GM18505 (cell line): ENCODE results near the gene SMARCD2.
"Not testable (repeated sequence)": the region's sequence is repeated elsewhere in the genome, so short reads cannot be mapped to it uniquely, and the experiment has no call there.

Experiments used
- ATAC-seq: cut with Tn5 transposase; IDR thresholded peaks from one replicate; pipeline ENCODE4 v1.9.1; 2021; ENCODE audit not compliant: unreplicated experiment
- POLR2A ChIP-seq: IDR thresholded peaks from 4 replicates; pipeline ENCODE4 v1.6.1; 2011; ENCODE audit warnings: borderline replicate concordance; ENCODE audit not compliant: insufficient read depth, insufficient read length; ENCODE audit errors: extremely low read depth

SMARCD2 gene

DNA sequence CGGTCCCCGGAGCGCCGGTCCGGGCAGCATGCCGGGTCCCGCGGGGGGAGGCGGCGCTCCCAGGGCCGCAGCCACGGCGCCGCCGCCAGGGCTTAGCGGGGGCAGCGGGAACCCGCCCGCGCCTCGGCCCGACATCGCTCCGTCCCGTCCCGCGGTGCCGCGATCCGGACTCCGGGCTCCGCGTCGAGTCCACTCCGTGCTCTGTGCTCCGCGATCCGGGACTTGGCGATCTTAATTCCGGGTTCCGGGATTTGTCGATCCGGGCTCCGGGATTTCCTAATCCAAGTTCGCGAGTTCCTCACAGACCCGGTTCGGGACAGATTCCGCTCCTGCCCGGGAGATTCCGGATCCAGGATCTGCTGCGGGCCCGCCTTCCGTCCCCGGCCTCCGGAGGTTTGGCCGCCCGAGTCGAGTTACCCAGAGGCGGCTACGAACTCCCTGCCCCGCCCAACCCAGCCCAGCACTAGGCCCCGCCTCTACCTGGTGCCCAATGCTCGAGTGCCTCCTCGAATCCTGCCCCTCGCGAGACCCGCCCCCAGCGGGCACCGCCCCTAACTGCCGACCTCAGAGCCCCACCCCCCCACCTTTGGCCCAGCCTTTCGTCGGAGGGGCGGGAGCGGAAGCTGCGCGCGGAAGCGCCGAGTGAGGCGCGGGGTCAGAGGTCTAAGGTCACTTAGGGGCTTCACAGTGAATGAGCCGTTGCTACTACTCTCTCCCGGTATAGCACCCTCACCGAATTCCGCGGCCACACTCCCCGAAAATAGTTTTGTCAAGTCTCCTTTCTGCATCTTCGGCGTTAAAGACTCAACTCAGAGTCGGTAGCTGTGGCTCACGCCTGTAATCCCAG, at the start of gene SMARCD2:
TSS of gene SMARCD2 (minus strand) at position 146 of the 847 bp plus-strand sequence. CDS start at position 135, 11 bp downstream.
- TF ChIP-seq POLR2A: peak; percentile 90

DNA sequence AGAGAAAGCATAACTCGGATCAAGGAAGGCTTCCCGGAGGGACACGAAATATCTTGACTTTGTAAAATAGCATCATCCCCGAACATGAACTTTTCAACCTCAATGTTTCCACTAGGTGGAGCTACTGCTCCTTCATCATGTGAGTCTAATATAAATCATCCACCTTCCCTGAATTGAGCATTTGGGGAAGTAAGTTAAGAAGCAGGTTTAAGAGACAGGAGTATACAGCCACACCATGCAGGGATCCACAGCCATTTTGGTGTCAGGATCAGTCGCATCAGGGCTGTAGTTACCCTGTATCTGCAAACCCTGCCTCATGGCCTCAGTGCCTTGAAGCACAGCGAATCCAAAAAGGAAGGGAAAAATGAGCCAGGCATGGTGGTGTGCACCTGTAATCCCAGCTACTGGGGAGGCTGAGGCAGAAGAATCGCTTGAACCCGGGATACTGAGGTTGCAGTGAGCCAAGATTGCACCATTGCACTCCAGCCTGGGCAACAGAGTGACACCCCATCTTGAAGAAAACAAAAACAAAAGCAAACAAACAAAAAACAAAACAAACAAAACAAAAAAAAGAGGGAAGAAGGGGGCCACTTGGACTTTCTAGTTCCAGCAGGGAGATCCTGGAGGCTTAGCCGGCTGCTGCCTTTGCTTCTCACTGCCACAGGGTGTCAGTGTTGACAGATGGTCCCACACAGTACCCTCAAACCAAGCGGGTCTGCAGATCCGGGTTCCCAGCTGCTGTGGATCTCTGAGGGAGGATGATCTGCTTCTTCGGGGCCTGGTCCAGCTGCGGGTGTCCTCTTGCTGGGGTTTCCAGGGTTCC, 46.8 kb upstream of the SMARCD2 start:
- not testable (repeated sequence) for ATAC-seq

More for the DNA sequence above, at the start of gene SMARCD2:
- peak; percentile 72 for ATAC-seq

DNA sequence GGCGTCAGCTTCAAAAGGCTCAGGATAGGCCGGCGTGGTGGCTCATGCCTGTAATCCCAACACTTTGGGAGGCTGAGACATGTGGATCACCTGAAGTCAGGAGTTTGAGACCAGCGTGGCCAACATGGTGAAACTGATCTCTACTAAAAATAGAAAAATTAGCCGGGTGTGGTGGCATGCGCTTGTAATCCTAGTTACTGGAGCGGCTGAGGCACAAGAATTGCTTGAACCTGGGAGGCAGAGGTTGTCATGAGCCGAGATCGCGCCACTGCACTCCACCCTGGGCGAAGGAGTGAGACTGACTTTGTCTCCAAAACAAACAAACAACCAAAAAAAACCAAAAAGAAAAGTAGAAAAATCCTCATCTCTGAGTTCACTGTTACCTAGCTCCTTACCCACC, 42.6 kb upstream of the SMARCD2 start:
- not testable (repeated sequence) for ATAC-seq

DNA sequence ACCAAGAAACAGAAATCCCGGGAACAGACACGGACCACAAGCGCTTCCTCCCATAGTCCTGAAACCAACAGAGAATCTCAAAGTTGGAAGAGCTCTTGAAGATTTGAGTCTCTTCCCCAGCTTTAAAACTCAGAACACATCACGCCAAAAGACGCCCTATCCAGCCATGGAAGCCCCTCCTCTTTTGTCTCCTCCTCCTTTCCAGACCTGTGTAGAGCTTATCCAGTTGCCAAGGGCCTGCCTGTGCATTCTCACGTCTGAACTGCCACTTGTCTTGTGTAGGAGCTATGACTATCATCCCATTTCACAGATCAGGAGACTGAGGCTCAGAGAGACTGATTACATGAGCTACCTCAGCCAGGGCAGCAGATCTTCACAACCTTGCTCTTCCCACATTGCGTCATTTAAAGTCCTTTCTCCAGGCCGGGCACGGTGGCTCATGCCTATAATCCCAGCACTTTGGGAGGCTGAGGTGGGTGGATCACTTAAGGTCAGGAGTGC, 40.2 kb upstream of the SMARCD2 start:
- not testable (repeated sequence) for ATAC-seq

DNA sequence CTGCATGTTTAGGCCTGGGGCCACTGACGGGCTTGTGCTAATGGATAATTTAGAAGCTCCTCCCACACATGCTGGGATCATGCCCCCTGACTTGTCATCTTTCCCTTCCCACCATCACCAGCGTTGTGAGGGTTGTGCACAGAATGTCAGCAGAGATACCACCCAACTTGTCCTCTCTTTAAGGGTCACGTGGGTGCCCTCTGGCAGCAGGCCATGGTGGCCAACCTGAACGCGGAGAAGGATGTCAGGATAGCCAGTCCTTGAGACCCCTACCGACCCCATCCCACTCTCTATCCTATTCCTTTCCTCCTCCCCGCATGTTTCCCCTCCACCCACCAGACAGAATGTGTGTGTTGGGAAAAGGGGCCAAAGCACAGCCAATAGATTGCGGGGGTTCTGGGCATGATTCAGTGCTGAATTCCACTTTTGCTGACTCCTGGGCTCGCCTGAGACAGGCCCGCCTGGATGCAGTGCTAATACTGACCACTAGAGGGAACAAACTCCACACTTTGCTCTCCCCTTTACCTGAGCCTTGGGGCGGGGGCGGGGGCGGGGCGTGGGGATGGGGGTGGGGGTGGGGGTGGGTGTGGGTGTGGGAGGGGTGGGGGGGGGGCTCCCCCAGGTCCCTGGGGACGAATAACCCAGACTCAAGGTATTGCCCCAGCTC, 39.6 kb upstream of the SMARCD2 start, which contains the start of gene GH2:
TSS of gene GH2 (minus strand) at position 10 of the 667 bp plus-strand sequence. CDS start 143 bp downstream, outside the sequence.
- TF ChIP-seq POLR2A: no peak
- no peak for ATAC-seq

DNA sequence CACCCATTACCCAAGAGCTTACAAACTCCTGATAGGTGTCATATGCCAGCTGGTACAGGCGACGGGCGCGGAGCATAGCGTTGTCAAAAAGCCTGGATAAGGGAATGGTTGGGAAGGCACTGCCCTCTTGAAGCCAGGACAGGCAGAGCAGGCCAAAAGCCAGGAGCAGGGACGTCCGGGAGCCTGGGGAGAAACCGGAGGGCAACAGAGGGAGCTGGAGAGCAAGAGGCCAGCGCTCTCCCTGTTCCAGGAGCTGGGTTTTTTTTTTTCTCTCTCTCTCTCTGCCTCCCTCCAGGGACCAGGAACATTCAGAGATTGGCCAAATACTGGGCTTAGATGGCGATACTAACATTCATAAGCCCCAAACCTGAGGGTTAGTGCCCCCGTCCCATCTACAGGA, 38.9 kb upstream of the SMARCD2 start:
- not testable (repeated sequence) for ATAC-seq

DNA sequence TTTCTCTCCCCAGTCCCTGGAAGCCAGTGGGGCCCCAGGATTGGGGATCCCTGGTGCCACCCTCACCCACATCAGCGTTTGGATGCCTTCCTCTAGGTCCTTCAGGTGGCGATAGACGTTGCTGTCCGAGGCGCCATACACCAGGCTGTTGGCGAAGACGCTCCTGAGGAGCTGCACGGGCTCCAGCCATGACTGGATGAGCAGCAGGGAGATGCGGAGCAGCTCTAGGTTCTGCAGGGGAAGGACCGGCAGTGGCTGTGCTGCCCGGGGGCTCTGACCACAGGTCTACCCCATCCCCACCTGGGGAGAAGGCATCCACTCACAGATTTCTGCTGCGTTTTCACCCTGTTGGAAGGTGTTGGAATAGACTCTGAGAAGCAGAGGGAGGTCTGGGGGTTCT, 38.2 kb upstream of the SMARCD2 start:
- no peak for ATAC-seq
- TF ChIP-seq POLR2A: no peak

DNA sequence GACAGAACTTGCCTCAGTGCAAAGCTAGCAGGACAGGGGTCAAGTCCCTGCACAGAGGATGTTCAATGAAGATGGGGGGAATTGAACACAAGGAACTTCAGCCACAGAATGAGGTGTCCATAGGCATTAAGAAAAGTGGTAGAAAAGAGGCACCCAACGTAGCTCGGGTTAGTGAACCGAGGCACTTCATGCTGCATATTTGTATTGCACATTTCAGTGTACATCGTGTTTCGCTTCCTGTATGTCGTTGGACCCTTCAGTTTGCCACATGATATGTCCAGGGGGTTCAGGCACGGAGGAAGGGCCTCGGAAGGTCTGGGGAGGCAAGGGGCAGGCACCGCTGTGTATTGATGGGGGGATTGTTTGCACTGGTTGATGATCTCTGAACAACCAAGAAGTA, 35.9 kb upstream of the SMARCD2 start:
- ATAC-seq: not testable (repeated sequence)

DNA sequence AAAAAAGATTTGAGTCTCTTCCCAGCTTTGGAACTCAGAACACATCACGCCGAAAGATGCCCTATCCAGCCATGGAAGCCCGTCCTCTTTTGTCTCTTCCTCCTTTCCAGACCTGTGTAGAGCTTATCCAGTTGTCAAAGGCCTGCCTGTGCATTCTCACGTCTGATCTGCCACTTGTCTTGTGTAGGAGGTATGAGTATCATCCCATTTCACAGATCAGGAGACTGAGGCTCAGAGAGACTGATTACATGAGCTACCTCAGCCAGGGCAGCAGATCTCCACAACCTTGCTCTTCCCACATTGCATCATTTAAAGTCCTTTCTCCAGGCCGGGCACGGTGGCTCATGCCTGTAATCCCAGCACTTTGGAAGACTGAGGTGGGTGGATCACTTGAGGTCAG, 32.2 kb upstream of the SMARCD2 start:
- not testable (repeated sequence) for ATAC-seq

DNA sequence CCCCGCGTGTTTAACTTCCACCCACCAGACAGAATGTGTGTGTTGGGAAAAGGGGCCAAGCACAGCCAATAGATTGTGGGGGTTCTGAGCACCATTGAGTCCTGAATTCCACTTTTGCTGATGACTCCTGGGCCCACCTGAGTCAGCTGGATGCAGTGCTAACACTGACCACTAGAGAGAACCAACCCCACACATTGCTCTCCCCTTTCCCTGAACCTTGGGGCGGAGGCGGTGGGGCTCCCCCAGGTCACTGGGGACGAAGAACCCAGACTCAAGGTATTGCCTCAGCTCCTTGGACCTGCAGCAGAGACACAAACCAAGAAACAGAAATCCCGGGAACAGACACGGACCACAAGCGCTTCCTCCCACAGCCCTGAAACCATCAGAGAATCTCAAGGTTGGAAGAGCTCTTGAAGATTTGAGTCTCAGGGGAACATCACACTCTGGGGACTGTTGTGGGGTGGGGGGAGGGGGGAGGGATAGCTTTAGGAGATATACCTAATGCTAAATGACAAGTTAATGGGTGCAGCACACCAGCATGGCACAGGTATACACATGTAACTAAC, 31.7 kb upstream of the SMARCD2 start:
- not testable (repeated sequence) for ATAC-seq

DNA sequence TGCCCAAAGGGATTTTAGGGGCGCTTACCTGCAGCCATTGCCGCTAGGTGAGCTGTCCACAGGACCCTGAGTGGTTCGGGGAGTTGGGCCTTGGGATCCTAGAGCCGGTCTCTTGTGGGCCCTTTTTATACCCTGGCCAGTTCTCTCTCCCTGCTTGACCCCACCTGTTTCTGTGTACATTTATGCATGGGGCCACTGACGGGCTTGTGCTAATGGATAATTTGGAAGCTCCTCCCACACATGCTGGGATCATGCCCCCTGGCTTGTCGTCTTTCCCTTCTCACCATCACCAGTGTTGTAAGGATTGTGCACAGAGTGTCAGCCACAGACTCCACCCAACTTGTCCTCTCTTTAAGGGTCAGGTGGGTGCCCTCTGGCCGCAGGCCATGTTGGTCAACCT, 31.1 kb upstream of the SMARCD2 start, which contains the start of gene CSH2:
TSS of gene CSH2 (minus strand) at position 101 of the 400 bp plus-strand sequence. CDS start at position 38, 63 bp downstream.
- not testable (repeated sequence) for ATAC-seq

DNA sequence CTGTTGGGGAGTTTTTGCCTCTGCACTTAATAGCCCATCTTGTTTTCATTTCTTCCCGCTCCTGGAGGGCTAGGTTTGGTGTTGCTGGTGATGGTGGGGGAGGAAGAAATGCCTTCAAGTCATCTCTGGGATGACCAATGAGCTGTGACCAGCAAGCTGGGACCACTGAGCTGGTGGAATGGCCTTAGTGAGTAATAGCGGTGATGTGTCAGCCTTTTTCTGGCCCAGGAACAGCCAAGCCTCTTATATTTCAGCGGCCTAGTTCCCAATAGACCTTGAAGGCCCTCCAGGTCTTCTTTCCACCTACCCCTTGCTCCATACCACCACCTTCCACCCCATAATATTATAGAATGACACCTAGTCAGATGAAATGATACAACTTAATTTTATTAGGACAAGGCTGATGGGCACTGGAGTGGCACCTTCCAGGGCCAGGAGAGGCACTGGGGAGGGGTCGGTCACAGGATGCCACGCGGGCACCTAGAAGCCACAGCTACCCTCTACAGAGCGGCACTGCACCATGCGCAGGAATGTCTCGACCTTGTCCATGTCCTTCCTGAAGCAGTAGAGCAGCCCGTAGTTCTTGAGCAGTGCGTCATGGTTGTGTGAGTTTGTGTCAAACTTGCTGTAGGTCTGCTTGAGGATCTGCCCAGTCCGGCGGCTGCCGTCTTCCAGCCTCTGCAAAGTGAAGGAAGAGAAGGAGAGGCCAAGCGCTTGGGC, 29.3 kb upstream of the SMARCD2 start:
- not testable (repeated sequence) for ATAC-seq

DNA sequence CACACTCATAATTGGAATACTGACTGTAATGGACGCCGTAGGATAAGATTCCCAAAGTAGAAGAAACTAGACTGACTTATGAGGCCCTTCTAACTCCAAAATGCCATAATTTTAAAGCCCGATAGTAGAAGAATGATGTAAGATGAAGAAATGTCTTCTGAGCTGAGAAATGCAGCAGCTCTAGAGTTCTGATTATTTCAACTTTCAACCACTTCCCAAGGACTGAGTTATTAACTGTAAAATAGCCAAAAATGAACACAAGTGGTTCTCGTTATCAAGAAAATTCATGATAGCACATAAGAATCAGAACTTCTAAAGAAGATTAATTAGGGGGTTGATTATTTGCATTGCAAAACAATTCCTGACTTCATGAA, 27.8 kb upstream of the SMARCD2 start:
- ATAC-seq: not testable (repeated sequence)

DNA sequence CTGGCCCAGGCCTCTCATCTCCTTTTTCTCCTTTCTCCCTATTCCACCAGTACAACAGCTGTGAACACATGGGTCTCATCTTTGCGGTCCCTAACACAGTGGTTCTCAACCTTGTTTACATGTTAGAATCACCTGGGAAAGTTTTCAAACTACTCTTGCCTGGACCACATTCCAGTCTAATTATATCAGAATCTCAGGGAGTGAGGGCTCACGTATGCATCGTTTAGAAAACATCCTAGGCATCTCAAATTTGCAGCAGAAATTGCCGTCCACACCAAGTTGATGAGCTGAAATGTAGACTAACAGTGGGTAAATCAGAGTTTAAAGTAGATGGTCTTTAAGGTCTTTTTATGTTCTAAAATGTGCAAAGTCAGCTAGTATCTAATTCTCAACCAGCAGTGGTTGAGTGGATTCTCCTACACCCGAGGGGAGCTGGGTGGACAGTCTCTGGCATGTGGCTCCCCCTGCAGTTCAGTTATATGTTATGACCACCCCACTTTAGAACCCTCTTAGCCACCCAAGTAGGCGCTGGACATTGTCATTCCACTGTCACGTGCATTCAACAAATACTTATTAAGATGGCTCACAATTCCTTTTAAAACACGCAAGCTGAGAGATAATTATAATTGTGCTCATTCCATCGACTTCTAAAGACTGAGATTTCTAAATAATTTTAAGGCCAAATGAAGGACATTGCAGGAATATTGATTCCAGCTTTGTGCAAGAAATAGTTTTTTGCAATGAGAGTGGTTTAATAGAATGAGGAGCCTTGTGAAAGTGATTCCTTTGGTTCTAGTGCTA, 27.2 kb upstream of the SMARCD2 start:
- ATAC-seq: not testable (repeated sequence)

DNA sequence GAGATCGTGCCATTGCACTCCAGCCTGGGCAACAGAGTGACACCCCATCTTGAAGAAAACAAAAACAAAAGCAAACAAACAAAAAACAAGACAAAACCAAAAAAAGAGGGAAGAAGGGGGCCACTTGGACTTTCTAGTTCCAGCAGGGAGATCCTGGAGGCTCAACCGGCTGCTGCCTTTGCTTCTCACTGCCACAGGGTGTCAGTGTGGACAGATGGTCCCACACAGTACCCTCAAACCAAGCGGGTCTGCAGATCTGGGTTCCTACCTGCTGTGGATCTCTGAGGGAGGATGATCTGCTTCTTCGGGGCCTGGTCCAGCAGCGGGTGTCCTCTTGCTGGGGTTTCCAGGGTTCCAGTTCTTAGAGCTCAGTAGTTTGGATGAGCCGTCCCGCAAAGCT, 24.1 kb upstream of the SMARCD2 start:
- ATAC-seq: not testable (repeated sequence)
